ENCODE data around the gene FREY1.
A peak's percentile ranks its signal among the peaks of the same experiment; 100 is the strongest.
"Not testable (repeated sequence)": the region's sequence is repeated elsewhere in the genome, so short reads cannot be mapped to it uniquely, and the experiment has no call there.

Gene FREY1

GRCh38 chr11:45900916-45901617 lies 6.0 kb downstream of the FREY1 start:
- in situ Hi-C loops (cut with HindIII; ENCODE audit: low pct_ligation_motif_present, low pct_unique_long_range_greater_than_20kb, low sequenced_read_pairs) = no loop called here
- no peak for DNase-seq

GRCh38 chr11:45900175-45900800 lies 6.8 kb downstream of the FREY1 start:
- DNase-seq; in situ Hi-C loops (cut with HindIII; ENCODE audit: low pct_ligation_motif_present, low pct_unique_long_range_greater_than_20kb, low sequenced_read_pairs): not testable (repeated sequence)

GRCh38 chr11:45899448-45900174 lies 7.5 kb downstream of the FREY1 start:
- peak; percentile 77 for DNase-seq

GRCh38 chr11:45899086-45899447 lies 8.0 kb downstream of the FREY1 start:
- DNase-seq = no peak
- in situ Hi-C loops (cut with HindIII; ENCODE audit: low pct_ligation_motif_present, low pct_unique_long_range_greater_than_20kb, low sequenced_read_pairs) = no loop called here

More at GRCh38 chr11:45899448-45900174, 7.5 kb downstream of the FREY1 start:
- in situ Hi-C loops (cut with HindIII; ENCODE audit: low pct_ligation_motif_present, low pct_unique_long_range_greater_than_20kb, low sequenced_read_pairs) = no loop called here

GRCh38 chr11:45897556-45897955 lies 9.5 kb downstream of the FREY1 start:
- no peak for DNase-seq
- in situ Hi-C loops (cut with HindIII; ENCODE audit: low pct_ligation_motif_present, low pct_unique_long_range_greater_than_20kb, low sequenced_read_pairs) = no loop called here

- in situ Hi-C loops (cut with HindIII; ENCODE audit: low pct_ligation_motif_present, low pct_unique_long_range_greater_than_20kb, low sequenced_read_pairs) = no loop called here
- no peak for DNase-seq
These were observed 10.6 kb downstream of the FREY1 start for GRCh38 chr11:45896422-45896984.

- no peak for DNase-seq
- in situ Hi-C loops (cut with HindIII; ENCODE audit: low pct_ligation_motif_present, low pct_unique_long_range_greater_than_20kb, low sequenced_read_pairs) = no loop called here
These were observed 11.4 kb downstream of the FREY1 start for GRCh38 chr11:45895553-45896259.

GRCh38 chr11:45894555-45895247 lies 12.4 kb downstream of the FREY1 start:
- DNase-seq = no peak
- in situ Hi-C loops (cut with HindIII; ENCODE audit: low pct_ligation_motif_present, low pct_unique_long_range_greater_than_20kb, low sequenced_read_pairs) = no loop called here

GRCh38 chr11:45892856-45893255 lies 14.2 kb downstream of the FREY1 start:
- DNase-seq = no peak
- in situ Hi-C loops (cut with HindIII; ENCODE audit: low pct_ligation_motif_present, low pct_unique_long_range_greater_than_20kb, low sequenced_read_pairs) = no loop called here

GRCh38 chr11:45890886-45891550 lies 16.1 kb downstream of the FREY1 start:
- in situ Hi-C loops (cut with HindIII; ENCODE audit: low pct_ligation_motif_present, low pct_unique_long_range_greater_than_20kb, low sequenced_read_pairs) = no loop called here
- DNase-seq = no peak

GRCh38 chr11:45889966-45890365 lies 17.1 kb downstream of the FREY1 start:
- no peak for DNase-seq
- in situ Hi-C loops (cut with HindIII; ENCODE audit: low pct_ligation_motif_present, low pct_unique_long_range_greater_than_20kb, low sequenced_read_pairs) = no loop called here

- DNase-seq = no peak
- in situ Hi-C loops (cut with HindIII; ENCODE audit: low pct_ligation_motif_present, low pct_unique_long_range_greater_than_20kb, low sequenced_read_pairs) = no loop called here
These were observed 17.5 kb downstream of the FREY1 start for GRCh38 chr11:45889555-45889954.

GRCh38 chr11:45887587-45887986 lies 19.5 kb downstream of the FREY1 start:
- no peak for DNase-seq
- in situ Hi-C loops (cut with HindIII; ENCODE audit: low pct_ligation_motif_present, low pct_unique_long_range_greater_than_20kb, low sequenced_read_pairs) = no loop called here

GRCh38 chr11:45886816-45887520 lies 20.1 kb downstream of the FREY1 start:
- no peak for DNase-seq
- in situ Hi-C loops (cut with HindIII; ENCODE audit: low pct_ligation_motif_present, low pct_unique_long_range_greater_than_20kb, low sequenced_read_pairs) = no loop called here

GRCh38 chr11:45885921-45886721 lies 20.9 kb downstream of the FREY1 start:
- DNase-seq = no peak
- in situ Hi-C loops (cut with HindIII; ENCODE audit: low pct_ligation_motif_present, low pct_unique_long_range_greater_than_20kb, low sequenced_read_pairs) = no loop called here

GRCh38 chr11:45885274-45885920 lies 21.7 kb downstream of the FREY1 start, which contains the start of gene MAPK8IP1:
TSS of gene MAPK8IP1 (plus strand) at chr11:45885651. CDS start at chr11:45885821, 170 bp downstream.
- in situ Hi-C loops (cut with HindIII; ENCODE audit: low pct_ligation_motif_present, low pct_unique_long_range_greater_than_20kb, low sequenced_read_pairs) = no loop called here
- DNase-seq = peak; percentile 42

All from ACHN (cell line).